ENCODE measurements around the gene KCTD18. TPM values are rescaled to one million over a fixed set of nuclear protein-coding genes. Genes with fewer than 3 reads are reported as not detected.

Gene KCTD18
- total and polyA plus RNA-seq, 10 donors, result 11.1 to 21.5 (median 15.5) TPM

- Histone ChIP-seq H3K36me3 (no peaks in the 10 kb centered on the region), H3K4me1 (peaks cover 12 to 75% (median 38%) of the 10 kb centered on the region in 6 donors), H3K9me3 (no peaks in the 10 kb centered on the region), H3K4me3 (no peak overlapping the region), H3K27me3 (replicated peaks in 1 of 7) (no peaks in the 10 kb centered on the region), H3K27ac (no peak overlapping the region)
- no peak for DNase-seq
- WGBS, 5 donors, result 74 to 92% (median 85%) methylated on average over 8 of the region's 8 CpGs
- intact Hi-C loops (cut with DNase I; ENCODE audit: low total_unique reads), result no loop called here
- no peak for TF ChIP-seq POLR2A (IDR thresholded peaks at IDR 0.05)
- TF ChIP-seq CTCF (IDR thresholded peaks at IDR 0.05 in 8 of 11, conservative IDR thresholded peaks at IDR 0.05 in 3 of 11), result no peak
- no peak for TF ChIP-seq POLR2AphosphoS5 (IDR thresholded peaks at IDR 0.05)
Observed at GRCh38 chr2:200453142-200453852, 56.6 kb downstream of the KCTD18 start.

GRCh38 chr2:200452377-200452776 lies 57.5 kb downstream of the KCTD18 start:
- intact Hi-C loops (cut with DNase I; ENCODE audit: low total_unique reads), result no loop called here
- no peak overlapping the region for H3K27ac ChIP-seq
- H3K9me3 ChIP-seq, result no peaks in the 10 kb centered on the region
- 95 to 100% (median 98%) methylated on average over 2 of the region's 2 CpGs for WGBS, 5 donors
- TF ChIP-seq POLR2A (IDR thresholded peaks at IDR 0.05) (no peak), CTCF (IDR thresholded peaks at IDR 0.05 in 8 of 11, conservative IDR thresholded peaks at IDR 0.05 in 3 of 11) (no peak), POLR2AphosphoS5 (IDR thresholded peaks at IDR 0.05) (no peak)
- no peak for DNase-seq
- no peaks in the 10 kb centered on the region for H3K36me3 ChIP-seq
- H3K4me1 ChIP-seq, result peaks cover 12 to 71% (median 36%) of the 10 kb centered on the region in 6 donors
- H3K27me3 ChIP-seq (replicated peaks in 1 of 7), result no peaks in the 10 kb centered on the region
- H3K4me3 ChIP-seq, result no peak overlapping the region

GRCh38 chr2:200451511-200451910 lies 58.4 kb downstream of the KCTD18 start:
- DNase-seq, result peak; percentile 84
- intact Hi-C loops (cut with DNase I; ENCODE audit: low total_unique reads), result no loop called here
- Histone ChIP-seq H3K27ac (peak overlapping the region in 5 of 8 donors; percentile 40 to 51 (median 47)), H3K9me3 (no peaks in the 10 kb centered on the region), H3K27me3 (replicated peaks in 1 of 7) (no peaks in the 10 kb centered on the region), H3K36me3 (no peaks in the 10 kb centered on the region), H3K4me3 (no peak overlapping the region), H3K4me1 (peaks cover 12 to 63% (median 31%) of the 10 kb centered on the region in 6 donors)
- 57 to 75% (median 67%) methylated on average over 2 of the region's 2 CpGs for WGBS, 5 donors
- TF ChIP-seq CTCF (IDR thresholded peaks at IDR 0.05 in 8 of 11, conservative IDR thresholded peaks at IDR 0.05 in 3 of 11) (no peak), POLR2AphosphoS5 (IDR thresholded peaks at IDR 0.05) (peak in 2 of 3 donors; percentile 48 to 69)

GRCh38 chr2:200450288-200450687 lies 59.6 kb downstream of the KCTD18 start:
- Histone ChIP-seq H3K4me1 (peaks cover 2 to 50% (median 18%) of the 10 kb centered on the region in 6 donors), H3K4me3 (no peak overlapping the region), H3K9me3 (no peaks in the 10 kb centered on the region), H3K27ac (peak overlapping the region in 4 of 8 donors; percentile 43 to 51 (median 48)), H3K27me3 (replicated peaks in 1 of 7) (no peaks in the 10 kb centered on the region), H3K36me3 (no peaks in the 10 kb centered on the region)
- TF ChIP-seq POLR2AphosphoS5 (IDR thresholded peaks at IDR 0.05) (no peak), POLR2A (IDR thresholded peaks at IDR 0.05) (no peak), CTCF (IDR thresholded peaks at IDR 0.05 in 8 of 11, conservative IDR thresholded peaks at IDR 0.05 in 3 of 11) (no peak)
- intact Hi-C loops (cut with DNase I; ENCODE audit: low total_unique reads), result no loop called here
- WGBS, 5 donors, result 46 to 73% (median 54%) methylated on average over 2 of the region's 2 CpGs
- no peak for DNase-seq
